Natural killer cell (primary cell): ENCODE results near the gene FAM171A1. TPM values are rescaled to one million over a fixed set of nuclear protein-coding genes. Genes with fewer than 3 reads are reported as not detected.
A peak's percentile ranks its signal among the peaks of the same experiment; 100 is the strongest.

ENCODE experiments used
- ATAC-seq, 3 donors: fragments of 150-1000 bp in 2 of 3; fragments of 200-7000 bp in 1 of 3; cut with Tn5 transposase; 1 replicate in 1 of 3; 2 replicates in 2 of 3; pipeline ENCODE4 v1.10.0; 2021; ENCODE audit warnings: mild to moderate bottlenecking in 2 of 3, moderate library complexity in 2 of 3
- DNase-seq, 2 donors: peaks; one replicate each; pipeline versions ENCODE4 v3.0.0 to v3.0.0-alpha.2; 2013 to 2021; ENCODE audit warnings: mixed read lengths in 1 of 2
- H3K27ac ChIP-seq: one replicate; pipeline ENCODE4 v1.5.1; 2013; ENCODE audit warnings: mild to moderate bottlenecking, low read length
- H3K27me3 ChIP-seq: one replicate; pipeline ENCODE4 v1.6.1; 2013; ENCODE audit warnings: low read length; ENCODE audit not compliant: control insufficient read depth, insufficient read depth
- H3K36me3 ChIP-seq: one replicate; pipeline ENCODE4 v1.6.1; 2013; ENCODE audit warnings: low read length; ENCODE audit not compliant: control insufficient read depth, insufficient read depth
- H3K4me1 ChIP-seq: one replicate; pipeline ENCODE4 v1.6.1; 2013; ENCODE audit warnings: low read length; ENCODE audit not compliant: control insufficient read depth, insufficient read depth
- H3K4me3 ChIP-seq: one replicate; pipeline ENCODE4 v1.5.1; 2013; ENCODE audit warnings: low read length
- H3K9me3 ChIP-seq: one replicate; pipeline ENCODE4 v1.6.1; 2013; ENCODE audit warnings: low read length; ENCODE audit not compliant: control insufficient read depth, insufficient read depth
- H3K27ac Mint-ChIP-seq, 2 donors: one replicate each; pipeline ENCODE4 v1.8.0; 2022; ENCODE audit warnings: mild to moderate bottlenecking in 2 of 2, mixed read lengths in 2 of 2, moderate library complexity in 1 of 2
- H3K27me3 Mint-ChIP-seq, 2 donors: one replicate each; pipeline ENCODE4 v1.8.0; 2022; ENCODE audit warnings: low read depth in 2 of 2, mixed read lengths in 2 of 2
- H3K36me3 Mint-ChIP-seq: one replicate; pipeline ENCODE4 v1.8.0; 2022; ENCODE audit warnings: mixed read lengths
- H3K4me1 Mint-ChIP-seq, 2 donors: one replicate each; pipeline ENCODE4 v1.8.0; 2022; ENCODE audit warnings: mixed read lengths in 2 of 2
- H3K4me3 Mint-ChIP-seq: one replicate; pipeline ENCODE4 v1.8.0; 2022; ENCODE audit warnings: mild to moderate bottlenecking, moderate library complexity, mixed read lengths
- H3K9me3 Mint-ChIP-seq, 2 donors: one replicate each; pipeline ENCODE4 v1.8.0; 2022; ENCODE audit warnings: mixed read lengths in 2 of 2
- CTCF ChIP-seq: fragments of 200-600 bp; IDR thresholded peaks from one replicate; pipeline ENCODE4 v1.8.0; 2022; ENCODE audit warnings: antibody characterized with exemption
- WGBS: methylation state at CpG from one replicate; pipeline ENCODE4 v1.1.7; 2013; ENCODE audit warnings: missing lambda C conversion rate; ENCODE audit not compliant: insufficient coverage; 5-methylcytosine and 5-hydroxymethylcytosine counted together
- intact Hi-C: fragments of 100-400 bp; cut with micrococcal nuclease; formaldehyde crosslinking; loops from one replicate; pipeline ENCODE4 v1.14.2; 2022
- total RNA-seq, 4 donors: library from RNA; stranded (reverse); fragments of 120-200 nt in 1 of 4; gene quantifications; one replicate each; pipeline versions ENCODE4 v1.2.3 to v1.2.4, GENCODE V29; 2013 to 2022

Gene FAM171A1
- total RNA-seq, 3 donors from 2014 or later (not counting 1 experiment from before 2014, with no cell fraction given): 0.99 to 2.3 (median 1.6) TPM

GRCh38 chr10:15265056-15265455, 106.0 kb downstream of the FAM171A1 start:
- Mint-ChIP-seq H3K4me1 (no peaks in the 10 kb centered on the region), H3K36me3 (no peaks in the 10 kb centered on the region), H3K4me3 (no peak overlapping the region), H3K27me3 (peaks cover 0 to 4% of the 10 kb centered on the region in 2 donors), H3K27ac (no peak overlapping the region), H3K9me3 (no peaks in the 10 kb centered on the region)
- peaks cover 2% of the 10 kb centered on the region for H3K27me3 ChIP-seq
- no peak overlapping the region for H3K4me3 ChIP-seq
- no peak overlapping the region for H3K27ac ChIP-seq
- DNase-seq: no peak
- WGBS: 77% methylated on average over 5 of the region's 7 CpGs
- intact Hi-C loops: no loop called here
- TF ChIP-seq CTCF: no peak
- H3K9me3 ChIP-seq: no peaks in the 10 kb centered on the region
- no peaks in the 10 kb centered on the region for H3K36me3 ChIP-seq
- no peaks in the 10 kb centered on the region for H3K4me1 ChIP-seq
- no peak for ATAC-seq

- no peak for ATAC-seq
- TF ChIP-seq CTCF: no peak
- H3K9me3 Mint-ChIP-seq: no peaks in the 10 kb centered on the region
- Histone ChIP-seq H3K9me3 (no peaks in the 10 kb centered on the region), H3K4me3 (no peak overlapping the region), H3K4me1 (no peaks in the 10 kb centered on the region), H3K27ac (no peak overlapping the region), H3K27me3 (peaks cover 2% of the 10 kb centered on the region), H3K36me3 (no peaks in the 10 kb centered on the region)
- DNase-seq: no peak
- H3K4me1 Mint-ChIP-seq: no peaks in the 10 kb centered on the region
- intact Hi-C loops: no loop called here
- H3K36me3 Mint-ChIP-seq: no peaks in the 10 kb centered on the region
- H3K27me3 Mint-ChIP-seq: peaks cover 0 to 4% of the 10 kb centered on the region in 2 donors
- 90% methylated on average over 8 of the region's 8 CpGs for WGBS
- no peak overlapping the region for H3K27ac Mint-ChIP-seq
- no peak overlapping the region for H3K4me3 Mint-ChIP-seq
These were observed 107.3 kb downstream of the FAM171A1 start for GRCh38 chr10:15263657-15264323.

- Histone ChIP-seq H3K27me3 (peaks cover 2% of the 10 kb centered on the region), H3K4me3 (no peak overlapping the region), H3K36me3 (no peaks in the 10 kb centered on the region), H3K9me3 (no peaks in the 10 kb centered on the region), H3K4me1 (no peaks in the 10 kb centered on the region), H3K27ac (no peak overlapping the region)
- no peak for TF ChIP-seq CTCF
- no peaks in the 10 kb centered on the region for H3K36me3 Mint-ChIP-seq
- no peaks in the 10 kb centered on the region for H3K9me3 Mint-ChIP-seq
- H3K27me3 Mint-ChIP-seq: no peaks in the 10 kb centered on the region
- no peak overlapping the region for H3K4me3 Mint-ChIP-seq
- no peaks in the 10 kb centered on the region for H3K4me1 Mint-ChIP-seq
- DNase-seq (peak in 1 of 2 donors; percentile 34), ATAC-seq (no peak)
- intact Hi-C loops: no loop called here
- 56% methylated on average over 10 of the region's 10 CpGs for WGBS
- H3K27ac Mint-ChIP-seq: no peak overlapping the region
These were observed 108.9 kb downstream of the FAM171A1 start for GRCh38 chr10:15262036-15262713.
